Parathyroid adenoma (tissue), 2 donors: ENCODE results near the gene TRPV4.

Source experiments
- H2AFZ ChIP-seq: fragments of 300-600 bp; sonication (generic); one replicate; pipeline ENCODE4 v1.7.0; 2017; ENCODE audit warnings: antibody characterized with exemption, mild to moderate bottlenecking
- H3K27ac ChIP-seq: fragments of 300-600 bp; sonication (generic); one replicate; pipeline ENCODE4 v1.7.0; 2017
- H3K27me3 ChIP-seq: fragments of 300-600 bp; sonication (generic); one replicate; pipeline ENCODE4 v1.7.0; 2017; ENCODE audit warnings: low read length; ENCODE audit not compliant: control insufficient read depth, insufficient read depth
- H3K36me3 ChIP-seq: fragments of 300-600 bp; sonication (generic); one replicate; pipeline ENCODE4 v1.7.0; 2017; ENCODE audit warnings: low read length; ENCODE audit not compliant: control insufficient read depth, insufficient read depth
- H3K4me1 ChIP-seq: fragments of 300-600 bp; sonication (generic); one replicate; pipeline ENCODE4 v1.7.0; 2017; ENCODE audit warnings: control low read depth
- H3K4me2 ChIP-seq: fragments of 300-600 bp; sonication (generic); one replicate; pipeline ENCODE4 v1.7.0; 2017; ENCODE audit warnings: low read length
- H3K4me3 ChIP-seq: fragments of 300-600 bp; sonication (generic); one replicate; pipeline ENCODE4 v1.7.0; 2017; ENCODE audit warnings: low read depth, low read length
- H3K79me2 ChIP-seq: fragments of 300-600 bp; sonication (generic); one replicate; pipeline ENCODE4 v1.7.0; 2017; ENCODE audit warnings: control low read depth
- H3K9ac ChIP-seq: fragments of 300-600 bp; sonication (generic); one replicate; pipeline ENCODE4 v1.7.0; 2017; ENCODE audit warnings: mild to moderate bottlenecking
- H3K9me3 ChIP-seq: fragments of 300-600 bp; sonication (generic); one replicate; pipeline ENCODE4 v1.7.0; 2017; ENCODE audit warnings: low read length; ENCODE audit not compliant: control insufficient read depth
- CTCF ChIP-seq: fragments of 300-600 bp; sonication (generic); IDR thresholded peaks from one replicate; pipeline ENCODE4 v1.7.0; 2017; ENCODE audit warnings: antibody characterized with exemption, mild to moderate bottlenecking
- donor health status: primary hyperparathyroidism.

The TRPV4 gene

DNA sequence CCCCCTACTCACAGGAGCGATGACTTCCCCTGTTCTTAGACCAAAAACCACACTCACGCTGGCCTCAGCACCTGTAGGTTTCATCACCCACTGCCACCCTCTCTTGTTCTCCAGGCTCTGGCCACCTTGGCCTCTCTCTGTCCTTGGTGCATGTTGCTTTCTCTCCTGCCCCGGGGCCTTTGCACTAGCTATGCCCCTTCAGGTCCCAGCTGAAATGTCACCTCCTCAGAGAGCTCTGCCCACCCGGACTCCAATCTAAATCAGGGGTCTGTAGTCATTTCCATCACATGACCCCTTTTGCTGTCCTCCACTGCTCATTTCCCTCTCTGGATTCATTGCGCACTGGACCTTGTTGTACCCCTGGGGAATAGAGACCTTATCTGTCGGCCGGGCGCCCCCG is 8.2 kb upstream of the TRPV4 start:
- TF ChIP-seq CTCF, result no peak
- H3K4me1 ChIP-seq, result peaks cover 13% of the 10 kb centered on the region
- peak overlapping the region; percentile 58 for H2AFZ ChIP-seq
- H3K27ac ChIP-seq, result no peak overlapping the region
- no peaks in the 10 kb centered on the region for H3K79me2 ChIP-seq
- H3K4me2 ChIP-seq, result no peak overlapping the region
- no peaks in the 10 kb centered on the region for H3K27me3 ChIP-seq
- H3K9ac ChIP-seq, result no peak overlapping the region
- no peaks in the 10 kb centered on the region for H3K9me3 ChIP-seq
- H3K36me3 ChIP-seq, result no peaks in the 10 kb centered on the region
- no peak overlapping the region for H3K4me3 ChIP-seq

- H3K27me3 ChIP-seq, result no peaks in the 10 kb centered on the region
- no peak for TF ChIP-seq CTCF
- no peak overlapping the region for H3K4me3 ChIP-seq
- no peaks in the 10 kb centered on the region for H3K79me2 ChIP-seq
- no peaks in the 10 kb centered on the region for H3K36me3 ChIP-seq
- peak overlapping the region; percentile 58 for H2AFZ ChIP-seq
- no peak overlapping the region for H3K9ac ChIP-seq
- H3K27ac ChIP-seq, result no peak overlapping the region
- H3K9me3 ChIP-seq, result no peaks in the 10 kb centered on the region
- peaks cover 9% of the 10 kb centered on the region for H3K4me1 ChIP-seq
- H3K4me2 ChIP-seq, result no peak overlapping the region
Observed at GRCh38 chr12:109840305-109841074, 7.3 kb upstream of the TRPV4 start.

DNA sequence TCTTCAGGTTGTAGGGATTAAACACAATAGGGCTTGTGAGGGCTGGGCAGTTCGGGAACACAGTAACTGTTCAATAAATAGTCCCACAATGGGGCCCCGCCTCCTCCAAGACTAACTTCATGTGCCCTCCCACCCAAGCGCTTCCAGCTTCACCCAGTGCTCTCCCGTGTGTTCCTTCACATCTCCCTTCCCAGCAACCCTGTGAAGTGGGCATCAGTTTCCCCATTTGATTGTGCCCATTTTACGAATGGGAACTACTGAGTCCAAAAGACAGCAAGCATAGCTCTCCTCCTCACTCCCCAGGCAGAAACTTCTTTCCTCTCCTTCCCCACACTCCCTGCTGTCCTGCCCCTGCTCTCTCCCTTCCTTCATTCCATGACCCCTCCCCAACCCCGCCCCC is 6.2 kb upstream of the TRPV4 start:
- Histone ChIP-seq H3K27ac (no peak overlapping the region), H3K4me3 (no peak overlapping the region), H3K36me3 (no peaks in the 10 kb centered on the region), H3K4me1 (peaks cover 7% of the 10 kb centered on the region), H3K27me3 (no peaks in the 10 kb centered on the region), H3K9me3 (no peaks in the 10 kb centered on the region), H3K9ac (no peak overlapping the region), H3K79me2 (no peaks in the 10 kb centered on the region), H2AFZ (no peak overlapping the region), H3K4me2 (no peak overlapping the region)
- TF ChIP-seq CTCF, result no peak

DNA sequence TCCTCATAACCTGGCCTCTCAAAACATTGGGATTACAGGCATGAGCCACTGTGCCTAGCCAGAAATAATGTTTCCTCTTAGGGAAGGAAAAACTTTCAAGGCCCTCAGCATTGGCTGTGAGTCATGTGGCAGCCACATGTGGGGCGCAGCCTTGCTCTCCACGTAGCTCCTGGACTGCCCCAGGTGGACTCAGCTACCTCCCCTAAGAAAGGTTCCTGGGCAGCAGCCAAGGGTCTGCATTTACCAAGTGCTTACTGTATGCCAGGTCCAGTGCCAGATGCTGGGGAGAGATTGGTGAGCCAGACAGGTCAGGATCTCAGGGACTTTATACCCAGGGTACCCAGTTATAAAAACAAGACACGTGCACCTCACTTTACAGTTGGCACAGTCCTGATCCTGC is 3.7 kb upstream of the TRPV4 start:
- Histone ChIP-seq H3K27ac (no peak overlapping the region), H3K4me3 (no peak overlapping the region), H3K79me2 (no peaks in the 10 kb centered on the region), H2AFZ (no peak overlapping the region), H3K9me3 (no peaks in the 10 kb centered on the region), H3K4me2 (no peak overlapping the region), H3K9ac (no peak overlapping the region), H3K4me1 (peaks cover 7% of the 10 kb centered on the region), H3K36me3 (no peaks in the 10 kb centered on the region), H3K27me3 (no peaks in the 10 kb centered on the region)
- TF ChIP-seq CTCF, result no peak

DNA sequence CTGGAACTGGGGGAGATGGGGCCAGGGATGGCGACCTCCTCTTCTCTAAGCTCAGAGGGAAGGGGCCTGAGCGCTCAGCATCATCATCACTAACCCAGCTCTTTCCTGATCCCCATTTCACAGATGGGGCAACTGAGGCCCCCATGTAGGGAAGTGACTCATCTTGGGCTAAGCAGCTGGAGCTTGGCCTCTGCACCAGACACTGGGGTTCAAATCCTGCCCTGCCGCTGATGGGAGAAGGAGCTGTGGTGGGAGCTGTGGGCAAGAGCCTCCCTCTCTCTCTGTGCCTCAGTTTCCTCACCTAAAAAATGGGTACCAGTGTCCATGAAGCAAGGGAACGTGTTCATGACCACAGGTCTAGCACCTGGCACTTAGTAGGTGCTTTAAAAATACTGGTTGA is 2.6 kb upstream of the TRPV4 start:
- no peaks in the 10 kb centered on the region for H3K79me2 ChIP-seq
- no peak overlapping the region for H2AFZ ChIP-seq
- no peak overlapping the region for H3K9ac ChIP-seq
- H3K9me3 ChIP-seq, result no peaks in the 10 kb centered on the region
- H3K36me3 ChIP-seq, result no peaks in the 10 kb centered on the region
- peaks cover 6% of the 10 kb centered on the region for H3K4me1 ChIP-seq
- no peak overlapping the region for H3K4me2 ChIP-seq
- no peaks in the 10 kb centered on the region for H3K27me3 ChIP-seq
- no peak overlapping the region for H3K27ac ChIP-seq
- H3K4me3 ChIP-seq, result no peak overlapping the region
- TF ChIP-seq CTCF, result no peak
